ENCODE results near the gene PPP1R10.

GRCh38 chr6:30554404-30554803, 62.6 kb downstream of the PPP1R10 start:
- TF ChIP-seq CTCF (IDR thresholded peaks at IDR 0.05) (no peak), REST (IDR thresholded peaks at IDR 0.05; ENCODE audit: insufficient read depth in 1 of 2, low read depth in 2 of 2, low read length in 1 of 2) (no peak)

Data from Panc1 (cell line).